D721Med (cell line): ENCODE measurements around the gene PLCB1.

Experiments used
- DNase-seq: peaks from one replicate; pipeline ENCODE4 v3.0.0; 2011; ENCODE audit warnings: low spot score; ENCODE audit not compliant: insufficient read length
- FAIRE-seq: peaks from 2 replicates; lab custom pipeline; 2011; peaks lifted over from hg19 to GRCh38; lab: Jason Lieb, UNC
- CTCF ChIP-seq: IDR thresholded peaks from 2 replicates; pipeline ENCODE4 v1.5.1; 2012; ENCODE audit warnings: mild to moderate bottlenecking, control low read depth; ENCODE audit not compliant: insufficient read depth; ENCODE audit errors: missing control alignments

The PLCB1 gene

GRCh38 chr20:8803065-8803464 lies 671.0 kb downstream of the PLCB1 start:
- DNase-seq (no peak), FAIRE-seq (no peak)
- TF ChIP-seq CTCF: no peak

- FAIRE-seq (no peak), DNase-seq (no peak)
- no peak for TF ChIP-seq CTCF
These were observed 671.9 kb downstream of the PLCB1 start for GRCh38 chr20:8803941-8804340.

- TF ChIP-seq CTCF: no peak
- no peak for DNase-seq
- no peak for FAIRE-seq
These were observed 673.8 kb downstream of the PLCB1 start for GRCh38 chr20:8805737-8806442.

GRCh38 chr20:8807480-8808201 lies 675.6 kb downstream of the PLCB1 start:
- no peak for TF ChIP-seq CTCF
- DNase-seq (no peak), FAIRE-seq (no peak)

- TF ChIP-seq CTCF: no peak
- no peak for FAIRE-seq
- DNase-seq: no peak
These were observed 676.1 kb downstream of the PLCB1 start for GRCh38 chr20:8808202-8808535.

GRCh38 chr20:8809107-8809953 lies 677.3 kb downstream of the PLCB1 start:
- TF ChIP-seq CTCF: no peak
- FAIRE-seq: no peak
- DNase-seq: no peak
